HepG2 (cell line): Measurements from ENCODE around the gene STEAP2. TPM values are rescaled to one million over a fixed set of nuclear protein-coding genes. Genes with fewer than 3 reads are reported as not detected.

Experiments
- CC2D1A ChIP-seq: sonication (generic); formaldehyde crosslinking; IDR thresholded peaks from 2 replicates; pipeline ENCODE4 v1.8.1; 2023; ENCODE audit warnings: mild to moderate bottlenecking, missing genetic modification reagents
- DZIP1 ChIP-seq: sonication (generic); formaldehyde crosslinking; IDR thresholded peaks from 2 replicates; pipeline ENCODE4 v1.5.0; 2020; ENCODE audit warnings: mild to moderate bottlenecking, missing genetic modification reagents
- ESRRA ChIP-seq: sonication (generic); formaldehyde crosslinking; IDR thresholded peaks from 2 replicates; pipeline ENCODE4 v1.5.1; 2020; ENCODE audit warnings: mild to moderate bottlenecking, low read depth, missing genetic modification reagents
- ETV6 ChIP-seq: sonication (generic); formaldehyde crosslinking; conservative IDR thresholded peaks from 2 replicates; pipeline ENCODE4 v1.4.0; 2020; ENCODE audit warnings: missing genetic modification reagents
- HNRNPUL1 ChIP-seq: fragments of 200-400 bp; formaldehyde crosslinking; IDR thresholded peaks from 2 replicates; pipeline ENCODE4 v1.6.1; 2017; ENCODE audit warnings: low read depth, mild to moderate bottlenecking, low read length, moderate library complexity
- MIER2 ChIP-seq: IDR thresholded peaks from 2 replicates; pipeline ENCODE4 v1.6.1; 2016; ENCODE audit warnings: missing biosample characterization, missing genetic modification reagents
- PLRG1 ChIP-seq: fragments of 450-650 bp; conservative IDR thresholded peaks from 2 replicates; pipeline ENCODE4 v1.6.1; 2016
- SP2 ChIP-seq: sonication (generic); formaldehyde crosslinking; IDR thresholded peaks from 2 replicates; pipeline ENCODE4 v1.5.1; 2020; ENCODE audit warnings: mild to moderate bottlenecking, missing genetic modification reagents
- TAF15 ChIP-seq: fragments of 200-400 bp; formaldehyde crosslinking; IDR thresholded peaks from one replicate; pipeline ENCODE4 v1.6.1; 2018; ENCODE audit warnings: mild to moderate bottlenecking, low read depth, low read length; ENCODE audit not compliant: poor library complexity, severe bottlenecking
- TEAD2 ChIP-seq: sonication (generic); formaldehyde crosslinking; IDR thresholded peaks from 2 replicates; pipeline ENCODE4 v1.9.0; 2021; ENCODE audit warnings: missing genetic modification reagents
- ZFP37 ChIP-seq: sonication (generic); formaldehyde crosslinking; IDR thresholded peaks from 2 replicates; pipeline ENCODE4 v1.4.0; 2020; ENCODE audit warnings: missing genetic modification reagents, borderline replicate concordance
- ZNF33A ChIP-seq: sonication (generic); formaldehyde crosslinking; IDR thresholded peaks from 2 replicates; pipeline ENCODE4 v1.5.1; 2020; ENCODE audit warnings: missing genetic modification reagents, mild to moderate bottlenecking, moderate library complexity, borderline replicate concordance
- ZNF432 ChIP-seq: sonication (generic); formaldehyde crosslinking; IDR thresholded peaks from 2 replicates; pipeline ENCODE4 v1.5.0; 2020; ENCODE audit warnings: missing genetic modification reagents, mild to moderate bottlenecking, borderline replicate concordance
- ZNF567 ChIP-seq: sonication (generic); formaldehyde crosslinking; IDR thresholded peaks from 2 replicates; pipeline ENCODE4 v1.8.1; 2023; ENCODE audit warnings: mild to moderate bottlenecking, missing genetic modification reagents, borderline replicate concordance
- ZNF703 ChIP-seq: sonication (generic); formaldehyde crosslinking; IDR thresholded peaks from 2 replicates; pipeline ENCODE4 v1.5.1; 2020; ENCODE audit warnings: missing genetic modification reagents, mild to moderate bottlenecking, moderate library complexity, borderline replicate concordance
- polyA plus RNA-seq, 8 experiments: library from polyadenylated mRNA; depleted of rRNA in 3 of 8; stranded (reverse) in 7 of 8; unstranded in 1 of 8; fragments of >200 nt; fragmentation: Illumina TruSeq in 4 of 8; extraction: Trizol in 4 of 8; gene quantifications; 2 replicates each; pipeline versions ENCODE4 v1.2.1 to v1.2.3, GENCODE V29; 2011 to 2016; ENCODE audit warnings: low read depth in 4 of 8, missing spikeins in 1 of 8, mixed read lengths in 1 of 8; ENCODE audit not compliant: insufficient read depth in 1 of 8
- total RNA-seq, 5 experiments: library from RNA; depleted of rRNA; stranded (reverse); fragments of >200 nt; fragmentation: Illumina TruSeq; extraction: Trizol; gene quantifications; 2 replicates each; pipeline ENCODE4 v1.2.3, GENCODE V29; 2016; ENCODE audit warnings: low read depth in 1 of 5
- TF ChIP-seq, protein P1 (sequence below): IDR thresholded peaks from 2 replicates; pipeline ENCODE4 v1.6.1; 2016
- TF ChIP-seq, protein P2 (sequence below): sonication (generic); formaldehyde crosslinking; IDR thresholded peaks from 2 replicates; pipeline ENCODE4 v1.8.0; 2022; ENCODE audit warnings: mild to moderate bottlenecking, missing genetic modification reagents, borderline replicate concordance
- TF ChIP-seq, protein P3 (sequence below): sonication (generic); formaldehyde crosslinking; IDR thresholded peaks from 2 replicates; pipeline ENCODE4 v1.8.1; 2023; ENCODE audit warnings: mild to moderate bottlenecking, moderate library complexity, missing genetic modification reagents
- TF ChIP-seq, protein P4 (sequence below): sonication (generic); formaldehyde crosslinking; IDR thresholded peaks from 2 replicates; pipeline ENCODE4 v1.4.0; 2020; ENCODE audit warnings: missing genetic modification reagents, borderline replicate concordance

STEAP2 gene
- total and polyA plus RNA-seq, 2 of the 13 experiments (the other 11 are each of a cell fraction or from before 2014, with no cell fraction given) = 4.3 to 4.4 TPM

GRCh38 chr7:90244909-90245851 is 33.6 kb downstream of the STEAP2 start, which contains the start of gene CFAP69 (continued):
- TF ChIP-seq, protein P1, sequence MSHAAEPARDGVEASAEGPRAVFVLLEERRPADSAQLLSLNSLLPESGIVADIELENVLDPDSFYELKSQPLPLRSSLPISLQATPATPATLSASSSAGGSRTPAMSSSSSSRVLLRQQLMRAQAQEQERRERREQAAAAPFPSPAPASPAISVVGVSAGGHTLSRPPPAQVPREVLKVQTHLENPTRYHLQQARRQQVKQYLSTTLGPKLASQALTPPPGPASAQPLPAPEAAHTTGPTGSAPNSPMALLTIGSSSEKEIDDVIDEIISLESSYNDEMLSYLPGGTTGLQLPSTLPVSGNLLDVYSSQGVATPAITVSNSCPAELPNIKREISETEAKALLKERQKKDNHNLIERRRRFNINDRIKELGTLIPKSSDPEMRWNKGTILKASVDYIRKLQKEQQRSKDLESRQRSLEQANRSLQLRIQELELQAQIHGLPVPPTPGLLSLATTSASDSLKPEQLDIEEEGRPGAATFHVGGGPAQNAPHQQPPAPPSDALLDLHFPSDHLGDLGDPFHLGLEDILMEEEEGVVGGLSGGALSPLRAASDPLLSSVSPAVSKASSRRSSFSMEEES (CRISPR knock-in tag) = no peak
- TF ChIP-seq ZNF33A (CRISPR knock-in tag) = no peak
- TF ChIP-seq PLRG1 = no peak
- TF ChIP-seq ZNF567 (CRISPR knock-in tag) = 0 out of 2 replicates have a peak, but pooled peaks have one; percentile 42
- no peak for TF ChIP-seq HNRNPUL1
- TF ChIP-seq TEAD2 = no peak
- no peak for TF ChIP-seq ZNF703
- TF ChIP-seq, protein P2, sequence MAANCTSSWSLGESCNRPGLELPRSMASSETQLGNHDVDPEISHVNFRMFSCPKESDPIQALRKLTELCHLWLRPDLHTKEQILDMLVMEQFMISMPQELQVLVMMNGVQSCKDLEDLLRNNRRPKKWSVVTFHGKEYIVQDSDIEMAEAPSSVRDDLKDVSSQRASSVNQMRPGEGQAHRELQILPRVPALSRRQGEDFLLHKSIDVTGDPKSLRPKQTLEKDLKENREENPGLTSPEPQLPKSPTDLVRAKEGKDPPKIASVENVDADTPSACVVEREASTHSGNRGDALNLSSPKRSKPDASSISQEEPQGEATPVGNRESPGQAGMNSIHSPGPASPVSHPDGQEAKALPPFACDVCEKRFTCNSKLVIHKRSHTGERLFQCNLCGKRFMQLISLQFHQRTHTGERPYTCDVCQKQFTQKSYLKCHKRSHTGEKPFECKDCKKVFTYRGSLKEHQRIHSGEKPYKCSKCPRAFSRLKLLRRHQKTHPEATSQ (CRISPR knock-in tag) = no peak; the same call in 1 of the 2 replicates
- no peak for TF ChIP-seq ZFP37 (CRISPR knock-in tag)
- TF ChIP-seq, protein P3, sequence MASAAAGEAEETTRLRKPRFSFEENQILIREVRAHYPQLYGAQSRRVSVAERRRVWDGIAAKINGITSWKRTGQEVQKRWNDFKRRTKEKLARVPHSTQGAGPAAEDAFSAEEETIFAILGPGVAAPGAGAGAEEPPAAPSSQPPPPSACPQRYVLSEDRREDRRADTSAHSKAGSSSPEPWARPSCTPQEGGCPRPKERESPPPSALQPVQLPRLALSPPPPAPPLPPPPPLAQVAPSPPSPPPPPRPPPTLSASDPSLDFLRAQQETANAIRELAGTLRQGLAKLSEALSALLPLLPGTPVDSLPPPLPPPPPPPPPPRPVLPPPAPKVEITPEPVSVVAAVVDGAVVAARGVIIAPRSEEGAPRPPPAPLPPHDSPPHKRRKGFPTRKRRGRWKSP (CRISPR knock-in tag) = peak; percentile 70
- TF ChIP-seq, protein P4, sequence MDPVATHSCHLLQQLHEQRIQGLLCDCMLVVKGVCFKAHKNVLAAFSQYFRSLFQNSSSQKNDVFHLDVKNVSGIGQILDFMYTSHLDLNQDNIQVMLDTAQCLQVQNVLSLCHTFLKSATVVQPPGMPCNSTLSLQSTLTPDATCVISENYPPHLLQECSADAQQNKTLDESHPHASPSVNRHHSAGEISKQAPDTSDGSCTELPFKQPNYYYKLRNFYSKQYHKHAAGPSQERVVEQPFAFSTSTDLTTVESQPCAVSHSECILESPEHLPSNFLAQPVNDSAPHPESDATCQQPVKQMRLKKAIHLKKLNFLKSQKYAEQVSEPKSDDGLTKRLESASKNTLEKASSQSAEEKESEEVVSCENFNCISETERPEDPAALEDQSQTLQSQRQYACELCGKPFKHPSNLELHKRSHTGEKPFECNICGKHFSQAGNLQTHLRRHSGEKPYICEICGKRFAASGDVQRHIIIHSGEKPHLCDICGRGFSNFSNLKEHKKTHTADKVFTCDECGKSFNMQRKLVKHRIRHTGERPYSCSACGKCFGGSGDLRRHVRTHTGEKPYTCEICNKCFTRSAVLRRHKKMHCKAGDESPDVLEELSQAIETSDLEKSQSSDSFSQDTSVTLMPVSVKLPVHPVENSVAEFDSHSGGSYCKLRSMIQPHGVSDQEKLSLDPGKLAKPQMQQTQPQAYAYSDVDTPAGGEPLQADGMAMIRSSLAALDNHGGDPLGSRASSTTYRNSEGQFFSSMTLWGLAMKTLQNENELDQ (CRISPR knock-in tag) = no peak
- no peak for TF ChIP-seq ZNF432 (CRISPR knock-in tag)
- TF ChIP-seq CC2D1A (CRISPR knock-in tag) = no peak
- no peak for TF ChIP-seq DZIP1 (CRISPR knock-in tag)
- TF ChIP-seq MIER2 (CRISPR knock-in tag) = no peak
- TF ChIP-seq ETV6 (CRISPR knock-in tag) = 0 out of 2 replicates have a peak, but pooled peaks have one; percentile 41
- no peak for TF ChIP-seq SP2 (CRISPR knock-in tag)
- TF ChIP-seq ESRRA = peak; percentile 90
- TF ChIP-seq TAF15 = no peak
